Psoas muscle (tissue), 8 donors: ENCODE data around the gene SH2D5. TPM values are rescaled to one million over a fixed set of nuclear protein-coding genes. Genes with fewer than 3 reads are reported as not detected.

ENCODE experiments used
- ATAC-seq, 4 donors: fragments of 200-7000 bp; cut with Tn5 transposase; one replicate each; pipeline ENCODE4 v1.9.1; 2020; ENCODE audit warnings: moderate library complexity in 3 of 4, mild to moderate bottlenecking in 2 of 4
- DNase-seq, 2 donors: peaks; one replicate each; pipeline ENCODE4 v3.0.0-alpha.2; 2020
- H3K27ac ChIP-seq: fragments of 200-600 bp; one replicate; pipeline ENCODE4 v1.8.0; 2022
- H3K27me3 ChIP-seq, 3 donors: fragments of 200-600 bp in 1 of 3; one replicate each; pipeline versions ENCODE4 v1.6.1 to v1.8.0; 2013 to 2022; ENCODE audit warnings: low read length in 2 of 3, mild to moderate bottlenecking in 2 of 3, moderate library complexity in 1 of 3; ENCODE audit not compliant: insufficient read depth in 3 of 3
- H3K36me3 ChIP-seq, 2 donors: fragments of 200-600 bp in 1 of 2; one replicate each; pipeline versions ENCODE4 v1.6.1 to v1.8.0; 2013 to 2022; ENCODE audit warnings: low read depth in 1 of 2, mild to moderate bottlenecking in 1 of 2, moderate library complexity in 1 of 2; ENCODE audit not compliant: insufficient read depth in 1 of 2
- H3K4me1 ChIP-seq: fragments of 200-600 bp; one replicate; pipeline ENCODE4 v1.8.0; 2022
- H3K4me3 ChIP-seq: fragments of 200-600 bp; one replicate; pipeline ENCODE4 v1.8.0; 2022; ENCODE audit warnings: mild to moderate bottlenecking
- H3K9me3 ChIP-seq: fragments of 200-600 bp; one replicate; pipeline ENCODE4 v1.8.0; 2022
- WGBS, 3 donors: extraction: QIAGEN DNeasy Blood & Tissue Kit; methylation state at CpG; one replicate each; pipeline versions ENCODE4 v1.1.6 to v1.1.7; 2013; 5-methylcytosine and 5-hydroxymethylcytosine counted together
- intact Hi-C, 2 donors: fragments of 100-400 bp; cut with DNase I; formaldehyde crosslinking; loops; one replicate each; pipeline versions ENCODE4 v1.11.0 to v1.14.2; 2022
- polyA plus RNA-seq, 3 donors: library from polyadenylated mRNA; stranded (reverse); fragments of 200-250 nt; gene quantifications; one replicate each; pipeline ENCODE4 v1.2.3, GENCODE V29; 2013
- total RNA-seq, 4 donors: library from RNA; stranded (reverse); fragmentation: NEBNext Ultra II Directional in 2 of 4; extraction: Animal tissue kit (Norgen Biotek cat#: 25700) in 2 of 4; gene quantifications; one replicate each; pipeline versions ENCODE4 v1.2.1 to v1.2.4, GENCODE V29; 2021 to 2023
- TF ChIP-seq, protein P1 (sequence below): fragments of 200-600 bp; IDR thresholded peaks from one replicate; pipeline ENCODE4 v1.8.0; 2022; ENCODE audit warnings: antibody characterized with exemption
- donor health status: healthy with polysubstance abuse.
- donor health status: DM: no; HTN: no; CAD: no; lungs with moderate emphysema.
- donor health status: Bipolar disorder and iron deficiency.
- donor health status: healthy.
- donor health status: DM: yes; HTN: yes; CAD: no.
- donor health status: DM: no; HTN: no; CAD: no.
- donor health status: DM: no; HTN: no; CAD: no.
- donor health status: DM: yes; HTN: yes; CAD: no.

SH2D5 gene
- total and polyA plus RNA-seq, 7 donors, result 0.09 to 27.9 (median 2.2) TPM

DNA sequence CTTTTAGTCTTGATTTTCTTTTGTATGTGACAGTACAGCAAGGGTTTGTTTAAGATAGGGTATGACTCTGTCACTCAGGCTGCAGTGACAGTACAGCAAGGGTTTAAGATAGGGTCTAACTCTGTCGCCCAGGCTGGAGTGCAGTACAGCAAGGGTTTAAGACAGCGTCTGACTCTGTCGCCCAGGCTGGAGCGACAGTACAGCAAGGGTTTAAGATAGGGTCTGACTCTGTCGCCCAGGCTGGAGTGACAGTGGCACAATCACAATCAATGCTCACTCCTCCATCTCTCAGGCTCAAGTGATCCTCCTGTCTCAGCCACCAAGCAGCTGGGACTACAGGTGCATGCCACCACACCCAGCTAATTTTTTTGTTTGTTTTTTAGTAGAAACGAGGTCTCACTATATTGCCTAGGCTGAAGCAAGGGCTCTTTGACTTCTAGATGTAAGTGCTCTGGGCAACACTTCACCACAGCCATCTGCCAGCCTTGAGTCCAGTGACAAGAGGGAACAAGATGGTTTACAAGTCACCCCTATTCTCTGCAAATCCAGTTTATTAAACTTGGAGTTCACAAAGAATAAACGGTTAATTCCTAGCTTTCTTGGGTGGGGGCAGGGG, 965 bp upstream of the SH2D5 start:
- H3K9me3 ChIP-seq, result no peaks in the 10 kb centered on the region
- peak overlapping the region; percentile 79 for H3K27ac ChIP-seq
- no peak for DNase-seq
- H3K4me3 ChIP-seq, result peak overlapping the region; percentile 73
- ATAC-seq, result peak in 1 of 4 donors; percentile 64
- intact Hi-C loops, result loop anchor here (5.0 kb wide), 1 partner anchor 36 kb away; no protein-coding TSS in a partner anchor
- WGBS, 3 donors, result 20 to 24% (median 20%) methylated on average over 7 of the region's 7 CpGs
- H3K36me3 ChIP-seq, result peaks cover 0 to 20% of the 10 kb centered on the region in 2 donors
- TF ChIP-seq, protein P1, sequence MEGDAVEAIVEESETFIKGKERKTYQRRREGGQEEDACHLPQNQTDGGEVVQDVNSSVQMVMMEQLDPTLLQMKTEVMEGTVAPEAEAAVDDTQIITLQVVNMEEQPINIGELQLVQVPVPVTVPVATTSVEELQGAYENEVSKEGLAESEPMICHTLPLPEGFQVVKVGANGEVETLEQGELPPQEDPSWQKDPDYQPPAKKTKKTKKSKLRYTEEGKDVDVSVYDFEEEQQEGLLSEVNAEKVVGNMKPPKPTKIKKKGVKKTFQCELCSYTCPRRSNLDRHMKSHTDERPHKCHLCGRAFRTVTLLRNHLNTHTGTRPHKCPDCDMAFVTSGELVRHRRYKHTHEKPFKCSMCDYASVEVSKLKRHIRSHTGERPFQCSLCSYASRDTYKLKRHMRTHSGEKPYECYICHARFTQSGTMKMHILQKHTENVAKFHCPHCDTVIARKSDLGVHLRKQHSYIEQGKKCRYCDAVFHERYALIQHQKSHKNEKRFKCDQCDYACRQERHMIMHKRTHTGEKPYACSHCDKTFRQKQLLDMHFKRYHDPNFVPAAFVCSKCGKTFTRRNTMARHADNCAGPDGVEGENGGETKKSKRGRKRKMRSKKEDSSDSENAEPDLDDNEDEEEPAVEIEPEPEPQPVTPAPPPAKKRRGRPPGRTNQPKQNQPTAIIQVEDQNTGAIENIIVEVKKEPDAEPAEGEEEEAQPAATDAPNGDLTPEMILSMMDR, result no peak
- peaks cover 8% of the 10 kb centered on the region for H3K4me1 ChIP-seq
- H3K27me3 ChIP-seq, result peaks cover 0 to 17% (median 1%) of the 10 kb centered on the region in 3 donors

DNA sequence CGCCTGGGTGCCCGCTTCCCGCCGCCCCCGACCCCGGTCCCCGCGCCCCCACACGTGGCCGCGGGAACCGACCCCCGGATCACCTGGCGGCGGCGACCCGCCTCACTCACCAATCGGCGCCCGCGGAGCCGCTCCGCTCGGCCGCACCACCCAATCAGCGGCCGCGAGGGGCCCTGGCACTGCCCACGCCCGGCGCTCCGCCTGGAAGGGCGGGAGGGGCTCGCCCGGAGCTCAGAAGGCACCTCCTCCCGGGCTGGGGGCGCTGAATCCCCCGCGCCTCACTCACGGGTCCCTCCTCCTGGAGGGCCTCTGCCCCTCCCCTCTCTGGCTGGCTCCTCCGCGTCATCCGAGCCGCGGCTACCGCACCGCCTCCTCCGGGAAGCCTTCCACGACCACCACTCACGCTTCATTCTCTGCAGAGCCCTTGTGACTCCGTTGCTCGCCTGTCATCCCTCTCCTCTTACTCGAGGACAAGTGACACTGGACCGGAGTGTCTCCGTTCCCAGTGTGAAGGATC, 374 bp downstream of the SH2D5 start:
- H3K4me3 ChIP-seq, result peak overlapping the region; percentile 73
- peaks cover 8% of the 10 kb centered on the region for H3K4me1 ChIP-seq
- peak overlapping the region; percentile 79 for H3K27ac ChIP-seq
- intact Hi-C loops, result loop anchor here (5.0 kb wide), 1 partner anchor 35 kb away; no protein-coding TSS in a partner anchor
- DNase-seq (peak in 1 of 2 donors; percentile 48), ATAC-seq (peak; percentile 70 to 79 (median 72))
- TF ChIP-seq, protein P1, result no peak
- peaks cover 0 to 18% (median 1%) of the 10 kb centered on the region in 3 donors for H3K27me3 ChIP-seq
- H3K36me3 ChIP-seq, result peaks cover 0 to 7% of the 10 kb centered on the region in 2 donors
- no peaks in the 10 kb centered on the region for H3K9me3 ChIP-seq
- WGBS, 3 donors, result 0 to 1% (median 0%) methylated on average over 13 to 55 of the region's 55 CpGs

DNA sequence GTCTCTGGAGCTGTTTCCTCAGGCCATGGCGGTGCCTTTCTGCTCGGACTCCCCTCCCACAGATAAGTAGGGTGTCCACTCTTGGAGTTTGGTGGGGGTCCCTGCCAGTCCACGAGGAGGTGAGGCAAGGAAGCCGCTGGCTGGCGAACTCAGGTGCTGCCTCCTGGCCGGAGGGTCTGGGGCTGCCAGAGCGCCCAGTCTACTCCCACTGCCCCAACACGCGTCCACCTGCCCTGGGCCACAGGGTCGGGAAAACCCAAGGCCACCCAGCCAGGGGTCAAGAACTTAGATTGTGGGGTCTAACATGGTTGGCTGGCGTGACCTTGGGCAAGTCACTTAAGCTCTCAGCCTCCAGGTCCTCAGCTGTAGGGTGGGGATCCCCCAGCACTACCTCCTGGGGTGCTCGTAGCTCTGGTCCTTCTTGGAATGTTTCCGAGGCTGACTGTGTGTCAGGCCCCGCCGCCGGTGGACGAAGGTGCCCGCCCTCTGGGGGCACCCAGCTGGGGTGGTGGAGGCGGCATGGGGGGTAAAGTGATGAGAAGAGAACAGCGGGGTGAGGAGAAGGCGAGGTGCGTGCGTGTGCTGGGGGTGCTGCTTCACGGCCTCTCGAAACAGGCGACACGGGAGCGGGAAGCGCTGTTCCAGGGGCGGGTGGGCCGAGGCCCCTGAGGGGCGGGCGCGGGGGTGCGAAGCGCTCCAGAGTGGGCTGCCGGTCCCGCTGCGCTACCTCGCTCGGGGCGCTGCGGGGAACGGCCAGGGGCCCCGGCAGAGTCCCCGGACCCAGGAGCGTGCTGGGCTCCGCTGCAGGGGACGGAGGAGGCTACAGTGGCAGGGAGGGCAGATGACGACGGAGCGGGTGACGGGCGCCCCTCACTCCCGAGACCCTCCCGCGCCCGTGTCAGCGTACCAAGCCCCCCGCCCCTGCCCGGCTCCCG, 1.2 kb downstream of the SH2D5 start:
- peaks cover 0 to 18% (median 1%) of the 10 kb centered on the region in 3 donors for H3K27me3 ChIP-seq
- intact Hi-C loops, result loop anchor here (5.0 kb wide), 1 partner anchor 34 kb away; no protein-coding TSS in a partner anchor
- WGBS, 3 donors, result 17 to 39% (median 29%) methylated on average over 25 to 62 of the region's 62 CpGs
- DNase-seq (no peak), ATAC-seq (no peak)
- H3K27ac ChIP-seq, result no peak overlapping the region
- no peaks in the 10 kb centered on the region for H3K36me3 ChIP-seq
- peak overlapping the region; percentile 73 for H3K4me3 ChIP-seq
- no peaks in the 10 kb centered on the region for H3K9me3 ChIP-seq
- TF ChIP-seq, protein P1, result no peak
- peaks cover 8% of the 10 kb centered on the region for H3K4me1 ChIP-seq

DNA sequence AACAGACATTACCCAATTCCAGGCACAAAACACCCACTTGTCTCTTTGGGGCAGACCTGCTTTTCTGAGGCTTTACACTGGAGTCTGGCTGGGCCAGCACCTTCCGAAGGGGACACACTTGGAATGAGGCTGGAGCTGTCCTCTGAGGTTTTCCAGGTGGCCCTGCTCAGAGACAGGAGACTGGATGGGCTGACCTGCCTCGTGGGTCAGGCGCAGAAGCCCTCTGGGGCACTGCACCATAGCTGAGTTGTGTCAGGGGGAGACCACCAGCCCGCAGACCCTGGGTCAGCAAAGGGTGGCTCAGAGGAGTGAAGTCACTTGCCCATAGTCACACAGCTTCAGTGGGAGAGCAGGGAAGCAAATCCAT, 1.8 kb downstream of the SH2D5 start:
- DNase-seq (no peak), ATAC-seq (no peak)
- Histone ChIP-seq H3K27ac (no peak overlapping the region), H3K9me3 (no peaks in the 10 kb centered on the region), H3K27me3 (peaks cover 0 to 18% (median 1%) of the 10 kb centered on the region in 3 donors), H3K4me3 (no peak overlapping the region), H3K4me1 (peaks cover 8% of the 10 kb centered on the region), H3K36me3 (no peaks in the 10 kb centered on the region)
- WGBS, 3 donors, result 64 to 75% (median 69%) methylated on average over 4 of the region's 4 CpGs
- intact Hi-C loops, result loop anchor here (5.0 kb wide), 1 partner anchor 33 kb away; no protein-coding TSS in a partner anchor
- TF ChIP-seq, protein P1, result no peak
